Right cardiac atrium (tissue), 5 donors: ENCODE data around the gene CIP2A. TPM values are rescaled to one million over a fixed set of nuclear protein-coding genes. Genes with fewer than 3 reads are reported as not detected.
"Not testable (repeated sequence)": the region's sequence is repeated elsewhere in the genome, so short reads cannot be mapped to it uniquely, and the experiment has no call there.

Experiments
- ATAC-seq, 2 donors: fragments of 200-7000 bp; cut with Tn5 transposase; one replicate each; pipeline versions ENCODE4 v1.8.0 to v1.9.1; 2020; ENCODE audit warnings: moderate library complexity in 2 of 2, mild to moderate bottlenecking in 1 of 2
- DNase-seq, 3 donors: peaks; one replicate each; pipeline ENCODE4 v3.0.0-alpha.2; 2020
- H3K27ac ChIP-seq: one replicate; pipeline ENCODE4 v1.5.1; 2013; ENCODE audit warnings: mild to moderate bottlenecking, low read length, control low read depth, moderate library complexity
- H3K27me3 ChIP-seq: one replicate; pipeline ENCODE4 v1.6.1; 2013; ENCODE audit not compliant: control insufficient read depth, insufficient read depth
- H3K4me1 ChIP-seq: one replicate; pipeline ENCODE4 v1.6.1; 2013; ENCODE audit warnings: low read length; ENCODE audit not compliant: control insufficient read depth, insufficient read depth
- H3K4me3 ChIP-seq: one replicate; pipeline ENCODE4 v1.5.1; 2013; ENCODE audit warnings: low read length, control low read depth
- H3K9me3 ChIP-seq: one replicate; pipeline ENCODE4 v1.6.1; 2013; ENCODE audit warnings: low read length; ENCODE audit not compliant: control insufficient read depth
- WGBS: extraction: QIAGEN DNeasy Blood & Tissue Kit; methylation state at CpG from one replicate; pipeline ENCODE4 v1.1.7; 2013; 5-methylcytosine and 5-hydroxymethylcytosine counted together
- intact Hi-C, 4 donors: fragments of 100-400 bp; cut with DNase I; formaldehyde crosslinking; loops; one replicate each; pipeline versions ENCODE4 v1.11.0 to v1.14.0; 2022 to 2023
- long read RNA-seq, 4 donors: library from polyadenylated mRNA; unstranded; transcript quantifications; one replicate each; pipeline ENCODE4 v2.0.0, GENCODE V29; 2020 to 2021
- polyA plus RNA-seq: library from polyadenylated mRNA; stranded (reverse); fragments of 200-250 nt; gene quantifications from one replicate; pipeline ENCODE4 v1.2.3, GENCODE V29; 2013
- total RNA-seq, 4 donors: library from RNA; stranded (reverse); fragmentation: NEBNext Ultra II Directional; extraction: Animal tissue kit (Norgen Biotek cat#: 25700); gene quantifications; one replicate each; pipeline ENCODE4 v1.2.1, GENCODE V29; 2021
- donor health status: healthy with polysubstance abuse.
- donor health status: DM: no; HTN: yes; CAD: no.
- donor health status: DM: no; HTN: no; CAD: no.
- donor health status: DM: no; HTN: yes; CAD: no; lungs with severe emphysema.
- donor health status: DM: yes; HTN: yes; CAD: no.

CIP2A gene
- 1 to 10 TPM; 2.5 to 3.3 (median 2.8) TPM for total RNA-seq
- 0.52 TPM for polyA plus RNA-seq
- long read RNA-seq, donor 1, partial matches to known transcripts: 7 of 10 reads
- long read RNA-seq, donor 1, other reads (novel, unspliced or antisense): 3 of 10 reads
- long read RNA-seq, donor 2: 0 reads
- long read RNA-seq, donor 3, partial matches to known transcripts: 13 of 14 reads
- long read RNA-seq, donor 3, other reads (novel, unspliced or antisense): 1 of 14 reads
- long read RNA-seq, donor 4: 0 reads

DNA sequence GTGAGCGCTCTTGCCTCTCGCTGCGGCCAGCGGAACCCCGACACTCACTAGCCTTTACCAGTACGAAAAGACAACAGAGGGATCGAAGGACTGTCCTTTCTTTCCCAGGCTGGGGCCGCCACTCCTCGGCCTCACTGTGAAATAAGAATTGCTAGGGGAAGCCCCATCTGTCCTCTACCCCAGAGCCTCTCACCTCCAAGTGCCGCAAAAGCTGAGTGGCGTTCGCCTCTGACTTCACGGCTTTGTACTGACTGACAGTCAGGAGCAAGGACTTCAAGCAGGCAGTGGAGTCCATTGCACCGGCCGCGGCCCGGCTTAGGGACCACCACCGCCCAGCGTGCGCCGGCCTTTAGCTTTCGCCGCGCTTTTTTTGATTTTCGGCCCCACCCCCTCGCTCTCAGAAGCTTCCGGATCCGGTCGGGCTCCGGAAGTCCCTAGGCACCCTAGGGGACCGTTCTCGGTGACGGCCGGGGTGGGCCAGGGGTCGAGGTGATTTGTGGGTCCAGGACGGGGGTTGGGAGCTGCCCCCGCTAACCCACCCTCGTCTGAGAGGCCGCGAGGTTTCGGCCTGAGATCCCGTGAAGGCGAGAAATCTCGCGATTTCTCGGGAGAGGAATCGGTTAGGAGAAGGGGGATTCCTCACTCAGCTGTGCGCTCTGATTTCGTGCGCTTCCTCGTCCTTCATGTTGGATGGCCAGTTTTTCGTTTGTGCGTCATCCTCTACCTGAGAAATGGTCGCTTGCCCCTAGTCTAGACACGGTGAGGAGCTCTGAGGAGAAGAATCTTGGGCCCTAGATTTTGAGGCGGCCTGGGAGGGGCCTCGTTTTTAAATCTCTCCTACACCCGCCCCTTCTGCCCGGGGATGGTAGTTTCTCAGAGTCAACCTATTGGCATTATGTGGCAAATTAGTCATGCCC is at the start of gene CIP2A, which contains the start of gene DZIP3:
Gene CIP2A (minus strand): TSS at position 358 of the 917 bp plus-strand sequence. CDS start 63 bp downstream, at position 295.
Gene DZIP3 (plus strand): TSS at position 642 of the 917 bp plus-strand sequence. CDS start 15,685 bp downstream, outside the sequence.
- Histone ChIP-seq H3K27me3 (no peaks in the 10 kb centered on the region), H3K9me3 (no peaks in the 10 kb centered on the region), H3K4me3 (peak within 1 kb of the TSS; percentile 99), H3K27ac (peak within 1 kb of the TSS; percentile 82), H3K4me1 (no peaks in the 10 kb centered on the region)
- ATAC-seq (peak; percentile 98 to 99), DNase-seq (peak; percentile 88 to 95 (median 94))
- intact Hi-C loops: no loop called here
- WGBS: under 1% methylated on average over 59 of the region's 59 CpGs

DNA sequence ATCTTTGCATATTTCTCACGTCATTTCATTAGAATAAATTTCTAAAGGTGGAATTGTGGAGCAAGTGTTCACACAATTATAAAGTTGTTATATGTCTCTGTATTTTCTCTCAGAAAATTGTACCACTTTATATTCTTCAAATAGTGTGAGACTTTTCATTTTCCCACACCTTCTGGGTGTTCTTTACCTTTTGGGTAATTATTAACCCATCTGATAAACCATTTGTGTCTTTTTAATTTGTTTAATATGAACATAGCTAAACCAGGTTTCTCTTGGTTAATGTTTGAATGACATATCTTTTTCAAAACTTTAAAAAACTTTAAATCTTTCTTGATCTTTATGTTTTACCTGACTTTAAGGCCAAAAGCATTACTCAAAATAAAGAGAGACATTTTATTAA is 40.7 kb upstream of the CIP2A start:
- H3K27me3 ChIP-seq: no peaks in the 10 kb centered on the region
- intact Hi-C loops: no loop called here
- DNase-seq (no peak), ATAC-seq (no peak)
- no peaks in the 10 kb centered on the region for H3K4me1 ChIP-seq
- no peaks in the 10 kb centered on the region for H3K9me3 ChIP-seq
- no peak overlapping the region for H3K27ac ChIP-seq
- 93% methylated on average over 1 of the region's 1 CpG for WGBS
- no peak overlapping the region for H3K4me3 ChIP-seq

DNA sequence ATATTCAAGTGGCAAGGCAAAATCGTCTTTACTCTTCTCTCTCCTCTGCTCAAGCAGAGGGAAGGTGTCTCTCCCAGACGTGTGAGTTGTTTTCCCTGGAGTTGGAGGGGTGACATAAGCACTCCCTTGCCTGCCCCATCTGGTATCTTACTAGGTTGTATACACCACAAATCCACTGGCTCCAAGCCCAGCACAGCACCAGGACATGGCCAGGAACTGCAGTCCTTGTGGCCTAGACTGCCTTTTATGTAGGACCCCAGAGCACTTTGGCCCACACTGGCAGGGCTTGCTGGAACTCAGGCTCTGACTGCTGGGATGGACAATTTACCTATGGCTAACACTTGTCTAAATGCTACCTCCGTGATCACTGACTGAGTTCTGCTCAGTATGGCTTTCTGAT is 34.3 kb upstream of the CIP2A start:
- intact Hi-C loops: no loop called here
- no peak overlapping the region for H3K27ac ChIP-seq
- peak in 1 of 3 donors; percentile 23 for DNase-seq
- no peak overlapping the region for H3K4me3 ChIP-seq
- H3K27me3 ChIP-seq: no peaks in the 10 kb centered on the region
- no peak for ATAC-seq
- H3K9me3 ChIP-seq: no peaks in the 10 kb centered on the region
- WGBS: 79% methylated on average over 3 of the region's 3 CpGs
- H3K4me1 ChIP-seq: no peaks in the 10 kb centered on the region

DNA sequence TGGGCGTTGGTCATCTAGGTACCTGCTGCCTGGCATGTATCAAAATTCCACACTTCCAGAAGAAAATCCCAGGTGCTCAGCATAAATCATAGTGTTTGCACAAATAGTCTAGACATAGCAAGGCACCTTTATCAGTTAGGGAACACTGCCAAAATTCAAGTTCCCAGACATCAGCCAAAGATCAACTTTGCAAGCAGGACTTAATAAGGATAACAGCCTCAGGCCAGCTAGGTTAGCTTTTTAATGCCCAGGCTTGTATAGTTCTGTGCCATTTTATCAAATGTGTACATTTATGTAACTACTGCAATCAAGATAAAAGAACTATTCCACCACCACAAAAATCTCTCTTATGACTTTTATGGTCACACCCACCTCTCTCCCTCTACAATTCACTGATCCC is 31.0 kb upstream of the CIP2A start:
- ATAC-seq: no peak
- H3K27ac ChIP-seq: no peak overlapping the region
- no peak for DNase-seq
- no peaks in the 10 kb centered on the region for H3K27me3 ChIP-seq
- WGBS: 94% methylated on average over 1 of the region's 1 CpG
- intact Hi-C loops: no loop called here
- H3K4me3 ChIP-seq: no peak overlapping the region
- H3K9me3 ChIP-seq: no peaks in the 10 kb centered on the region
- no peaks in the 10 kb centered on the region for H3K4me1 ChIP-seq

DNA sequence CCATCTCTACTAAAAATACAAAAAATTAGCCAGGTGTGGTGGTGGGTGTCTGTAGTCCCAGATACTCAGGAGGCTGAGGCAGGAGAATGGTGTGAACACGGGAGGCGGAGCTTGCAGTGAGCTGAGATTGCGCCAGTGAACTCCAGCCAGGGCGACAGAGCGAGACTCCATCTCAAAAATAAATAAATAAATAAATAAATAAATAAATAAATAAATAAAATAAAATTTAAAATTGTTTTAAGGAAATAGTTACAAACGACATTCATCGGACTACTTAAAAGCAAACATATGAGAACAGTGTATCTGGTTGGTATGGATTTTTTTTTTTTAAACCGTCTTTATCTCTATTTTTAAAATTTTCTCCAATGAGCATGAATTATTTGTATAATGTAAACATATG is 26.9 kb upstream of the CIP2A start:
- H3K4me3 ChIP-seq, DNase-seq, H3K27me3 ChIP-seq, H3K9me3 ChIP-seq, H3K27ac ChIP-seq, H3K4me1 ChIP-seq, intact Hi-C loops, ATAC-seq: not testable (repeated sequence)
- WGBS: 99% methylated on average over 8 of the region's 8 CpGs

DNA sequence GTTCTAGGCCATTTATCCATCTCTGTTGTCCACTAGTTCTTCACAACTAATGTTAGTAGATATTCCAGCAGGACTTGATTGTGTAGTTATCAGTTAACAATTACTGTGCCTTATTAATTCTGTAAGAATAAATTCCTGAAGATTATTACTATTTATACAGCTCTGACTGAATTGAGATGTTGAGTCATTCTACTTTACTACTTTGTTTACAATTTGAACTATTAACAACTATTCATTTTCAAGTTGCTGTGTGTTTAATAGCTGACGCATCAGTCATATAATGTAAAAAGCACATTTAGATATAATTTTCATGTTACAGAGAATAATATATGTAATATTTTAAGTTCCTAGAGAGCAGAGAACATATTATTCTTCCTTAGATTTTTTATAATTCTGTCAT is 21.4 kb upstream of the CIP2A start:
- intact Hi-C loops: no loop called here
- no peak for ATAC-seq
- no peak for DNase-seq

DNA sequence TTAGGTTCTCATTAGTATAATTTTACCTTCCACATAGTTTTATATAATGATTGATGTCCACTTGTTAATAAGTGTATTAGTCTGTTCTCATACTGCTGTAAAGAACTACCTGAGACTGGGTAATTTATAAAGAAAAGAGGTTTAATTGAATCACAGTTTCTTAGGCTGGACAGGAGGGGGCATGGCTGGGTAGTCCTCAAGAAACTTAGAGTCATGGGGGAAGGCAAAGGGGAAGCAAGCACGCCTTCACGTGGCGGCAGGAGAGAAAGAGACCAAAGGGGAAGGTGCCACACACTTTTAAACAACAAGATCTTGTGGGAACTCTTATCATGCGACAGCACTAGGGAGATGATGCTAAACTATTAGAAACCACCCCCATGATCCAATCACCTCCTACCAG is 19.5 kb upstream of the CIP2A start:
- no peak for DNase-seq
- Histone ChIP-seq H3K27ac (no peak overlapping the region), H3K4me1 (no peaks in the 10 kb centered on the region), H3K4me3 (no peak overlapping the region), H3K9me3 (no peaks in the 10 kb centered on the region), H3K27me3 (no peaks in the 10 kb centered on the region)
- 82% methylated on average over 4 of the region's 4 CpGs for WGBS
- no peak for ATAC-seq
- intact Hi-C loops: no loop called here

More for the DNA sequence above, 21.4 kb upstream of the CIP2A start:
- Histone ChIP-seq H3K27ac (no peak overlapping the region), H3K27me3 (no peaks in the 10 kb centered on the region), H3K4me1 (no peaks in the 10 kb centered on the region), H3K4me3 (no peak overlapping the region), H3K9me3 (no peaks in the 10 kb centered on the region)
- 97% methylated on average over 1 of the region's 1 CpG for WGBS

DNA sequence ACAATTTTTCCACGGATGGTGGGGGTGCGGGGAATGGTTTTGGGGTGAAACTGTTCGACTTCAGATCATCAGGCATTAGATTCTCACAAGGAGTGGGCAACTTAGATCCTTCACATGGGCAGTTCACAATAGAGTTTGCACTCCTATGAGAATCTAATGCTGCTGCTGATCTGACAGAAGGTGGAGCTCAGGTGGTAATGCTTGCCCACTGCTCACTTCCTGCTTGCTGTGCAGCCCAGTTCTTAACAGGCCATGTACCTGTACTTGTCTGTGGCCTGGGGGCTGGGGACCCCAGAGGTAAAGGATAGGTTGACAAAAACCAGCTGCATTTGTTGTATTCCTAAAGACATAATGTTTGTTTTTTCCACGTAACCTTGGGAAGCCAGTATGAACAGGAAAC is 16.3 kb upstream of the CIP2A start:
- Histone ChIP-seq H3K9me3 (no peaks in the 10 kb centered on the region), H3K4me3 (no peak overlapping the region), H3K27me3 (no peaks in the 10 kb centered on the region), H3K27ac (no peak overlapping the region), H3K4me1 (no peaks in the 10 kb centered on the region)
- ATAC-seq: no peak
- intact Hi-C loops: no loop called here
- WGBS: 85% methylated on average over 4 of the region's 4 CpGs
- no peak for DNase-seq

DNA sequence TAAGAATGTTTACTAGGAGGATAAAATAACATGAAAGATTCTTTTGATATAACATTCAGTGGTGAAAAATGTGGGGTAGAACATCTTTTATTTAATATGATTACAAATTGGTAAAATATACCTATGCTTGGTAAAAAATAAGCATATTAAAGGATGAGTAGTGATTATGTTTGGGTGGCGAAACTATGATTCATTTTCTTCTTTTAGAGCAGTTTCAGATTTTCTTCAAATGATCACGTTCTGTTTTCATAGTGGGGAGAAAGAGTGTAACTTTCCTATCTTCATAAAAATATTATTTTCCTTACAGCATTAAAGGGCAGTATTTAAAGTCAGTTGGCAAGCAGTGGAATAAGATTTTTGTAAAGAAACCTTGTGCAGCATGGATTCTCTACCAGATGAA is 15.8 kb upstream of the CIP2A start:
- no peak for DNase-seq
- no peak for ATAC-seq
- intact Hi-C loops: no loop called here

DNA sequence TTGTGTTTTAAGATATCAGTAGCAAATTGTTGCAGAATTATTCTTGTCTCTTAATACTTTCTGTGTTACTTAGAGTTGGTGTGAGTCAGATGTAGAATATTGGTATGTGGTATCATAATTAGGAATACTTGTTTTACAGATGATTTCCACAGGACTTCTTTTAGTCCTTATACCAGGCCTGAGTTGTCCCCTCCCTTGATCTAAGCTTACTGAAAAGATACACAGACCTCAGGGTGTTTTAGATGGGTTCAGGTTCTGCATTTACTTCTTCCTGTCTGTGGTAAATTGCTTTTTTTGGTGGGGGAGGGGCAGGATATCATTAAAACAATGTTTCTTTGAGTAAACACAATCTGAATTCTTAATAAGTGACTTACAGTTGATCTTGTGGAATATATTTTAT is 14.5 kb upstream of the CIP2A start:
- Histone ChIP-seq H3K27me3 (no peaks in the 10 kb centered on the region), H3K27ac (no peak overlapping the region), H3K9me3 (no peaks in the 10 kb centered on the region), H3K4me1 (peaks cover 2% of the 10 kb centered on the region), H3K4me3 (no peak overlapping the region)
- no peak for ATAC-seq
- no peak for DNase-seq
- intact Hi-C loops: no loop called here

More for the DNA sequence above, 15.8 kb upstream of the CIP2A start:
- Histone ChIP-seq H3K9me3 (no peaks in the 10 kb centered on the region), H3K27ac (no peak overlapping the region), H3K4me1 (no peaks in the 10 kb centered on the region), H3K4me3 (no peak overlapping the region), H3K27me3 (no peaks in the 10 kb centered on the region)
- WGBS: 94% methylated on average over 2 of the region's 2 CpGs

DNA sequence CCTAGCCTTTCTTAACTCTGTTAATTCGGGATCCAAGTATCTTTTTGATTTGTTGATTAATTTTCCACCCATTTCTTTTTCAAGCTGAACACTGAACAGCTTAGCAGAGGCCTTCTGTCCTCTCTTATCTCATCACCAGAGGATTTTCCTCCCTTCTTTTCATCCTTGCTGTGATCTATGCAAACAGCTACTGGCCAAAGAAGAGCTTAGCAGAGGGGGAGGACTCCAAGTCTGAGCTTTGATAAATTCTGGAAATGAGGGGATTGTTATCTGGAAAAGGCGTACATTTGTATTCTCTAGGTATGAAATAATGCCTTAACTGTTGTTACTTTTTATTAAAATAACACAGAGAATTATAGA is 13.7 kb upstream of the CIP2A start:
- no peak for ATAC-seq
- no peak overlapping the region for H3K4me3 ChIP-seq
- no peak overlapping the region for H3K27ac ChIP-seq
- no peaks in the 10 kb centered on the region for H3K9me3 ChIP-seq
- no peak for DNase-seq
- H3K4me1 ChIP-seq: peaks cover 2% of the 10 kb centered on the region
- intact Hi-C loops: no loop called here
- WGBS: 65% methylated on average over 2 of the region's 2 CpGs
- no peaks in the 10 kb centered on the region for H3K27me3 ChIP-seq
